SJSA1 (cell line): ENCODE measurements around the gene VENTX. TPM values are rescaled to one million over a fixed set of nuclear protein-coding genes. Genes with fewer than 3 reads are reported as not detected.

ENCODE experiments used
- DNase-seq, 2 experiments: peaks; one replicate each; pipeline ENCODE4 v3.0.0-alpha.2; 2015 to 2020; ENCODE audit warnings: low spot score in 2 of 2, low read depth in 1 of 2
- H3K27ac ChIP-seq: fragments of 250-450 bp; sonication (Bioruptor Pico); 2 replicates; pipeline ENCODE4 v1.5.1; 2020; ENCODE audit warnings: mild to moderate bottlenecking, moderate library complexity
- H3K27me3 ChIP-seq: fragments of 250-450 bp; sonication (Bioruptor Pico); replicated peaks from 2 replicates; pipeline ENCODE4 v1.5.1; 2020; ENCODE audit warnings: mild to moderate bottlenecking, moderate library complexity
- H3K36me3 ChIP-seq: fragments of 250-450 bp; sonication (Bioruptor Pico); 2 replicates; pipeline ENCODE4 v1.5.1; 2020; ENCODE audit warnings: mild to moderate bottlenecking
- H3K4me1 ChIP-seq: fragments of 250-450 bp; sonication (Bioruptor Pico); replicated peaks from 2 replicates; pipeline ENCODE4 v1.6.1; 2021; ENCODE audit warnings: mild to moderate bottlenecking
- H3K4me3 ChIP-seq: fragments of 250-450 bp; sonication (Bioruptor Pico); 2 replicates; pipeline ENCODE4 v1.5.1; 2020; ENCODE audit warnings: mild to moderate bottlenecking
- H3K9me3 ChIP-seq: fragments of 250-450 bp; sonication (Bioruptor Pico); replicated peaks from 2 replicates; pipeline ENCODE4 v1.5.1; 2020; ENCODE audit warnings: mild to moderate bottlenecking
- total RNA-seq: library from RNA; depleted of rRNA; stranded (reverse); fragments of >200 nt; shearing (Covaris generic); gene quantifications from 2 replicates; pipeline ENCODE4 v1.2.3, GENCODE V29; 2014

Gene VENTX
- total RNA-seq, 1 experiment from 2014 or later = not detected

- no peaks in the 10 kb centered on the region for H3K36me3 ChIP-seq
- peaks cover 26% of the 10 kb centered on the region for H3K27me3 ChIP-seq
- 0 out of 2 replicates have a peak, but pooled peaks cover 2% of the 10 kb centered on the region for H3K9me3 ChIP-seq
- no peaks in the 10 kb centered on the region for H3K4me1 ChIP-seq
- H3K4me3 ChIP-seq = no peak overlapping the region
- H3K27ac ChIP-seq = no peak overlapping the region
- DNase-seq = no peak
These were observed 4.0 kb downstream of the VENTX start for GRCh38 chr10:133241501-133242205.

GRCh38 chr10:133242611-133243356 lies 5.1 kb downstream of the VENTX start:
- DNase-seq = no peak
- Histone ChIP-seq H3K27me3 (peaks cover 22% of the 10 kb centered on the region), H3K4me1 (no peaks in the 10 kb centered on the region), H3K27ac (no peak overlapping the region), H3K9me3 (no peaks in the 10 kb centered on the region), H3K4me3 (no peak overlapping the region), H3K36me3 (no peaks in the 10 kb centered on the region)

- no peak for DNase-seq
- H3K27ac ChIP-seq = no peak overlapping the region
- H3K4me3 ChIP-seq = no peak overlapping the region
- H3K27me3 ChIP-seq = peaks cover 24% of the 10 kb centered on the region
- H3K9me3 ChIP-seq = no peaks in the 10 kb centered on the region
- no peaks in the 10 kb centered on the region for H3K4me1 ChIP-seq
- no peaks in the 10 kb centered on the region for H3K36me3 ChIP-seq
These were observed 5.9 kb downstream of the VENTX start for GRCh38 chr10:133243593-133243992.

- DNase-seq = no peak
- H3K9me3 ChIP-seq = no peaks in the 10 kb centered on the region
- H3K4me1 ChIP-seq = no peaks in the 10 kb centered on the region
- H3K4me3 ChIP-seq = no peak overlapping the region
- H3K27ac ChIP-seq = no peak overlapping the region
- H3K36me3 ChIP-seq = no peaks in the 10 kb centered on the region
- peaks cover 26% of the 10 kb centered on the region for H3K27me3 ChIP-seq
These were observed 8.0 kb downstream of the VENTX start for GRCh38 chr10:133245439-133246235.

- no peak for DNase-seq
- Histone ChIP-seq H3K27ac (no peak overlapping the region), H3K4me1 (no peaks in the 10 kb centered on the region), H3K9me3 (no peaks in the 10 kb centered on the region), H3K4me3 (no peak overlapping the region), H3K27me3 (peaks cover 26% of the 10 kb centered on the region), H3K36me3 (no peaks in the 10 kb centered on the region)
These were observed 8.6 kb downstream of the VENTX start for GRCh38 chr10:133246236-133246626.

GRCh38 chr10:133247681-133248333 lies 10.2 kb downstream of the VENTX start:
- Histone ChIP-seq H3K36me3 (no peaks in the 10 kb centered on the region), H3K4me1 (no peaks in the 10 kb centered on the region), H3K4me3 (no peak overlapping the region), H3K27me3 (peaks cover 31% of the 10 kb centered on the region), H3K27ac (no peak overlapping the region), H3K9me3 (no peaks in the 10 kb centered on the region)
- no peak for DNase-seq

- no peak for DNase-seq
- no peaks in the 10 kb centered on the region for H3K4me1 ChIP-seq
- peaks cover 37% of the 10 kb centered on the region for H3K27me3 ChIP-seq
- no peak overlapping the region for H3K4me3 ChIP-seq
- H3K27ac ChIP-seq = no peak overlapping the region
- no peaks in the 10 kb centered on the region for H3K36me3 ChIP-seq
- H3K9me3 ChIP-seq = no peaks in the 10 kb centered on the region
These were observed 10.7 kb downstream of the VENTX start for GRCh38 chr10:133248334-133248715.

GRCh38 chr10:133249094-133249780 lies 11.6 kb downstream of the VENTX start:
- H3K4me3 ChIP-seq = no peak overlapping the region
- no peaks in the 10 kb centered on the region for H3K9me3 ChIP-seq
- H3K27ac ChIP-seq = no peak overlapping the region
- DNase-seq = no peak
- peaks cover 37% of the 10 kb centered on the region for H3K27me3 ChIP-seq
- H3K36me3 ChIP-seq = no peaks in the 10 kb centered on the region
- H3K4me1 ChIP-seq = no peaks in the 10 kb centered on the region

GRCh38 chr10:133249975-133250754 lies 12.5 kb downstream of the VENTX start:
- H3K9me3 ChIP-seq = no peaks in the 10 kb centered on the region
- no peak for DNase-seq
- H3K27ac ChIP-seq = no peak overlapping the region
- no peaks in the 10 kb centered on the region for H3K4me1 ChIP-seq
- H3K36me3 ChIP-seq = no peaks in the 10 kb centered on the region
- no peak overlapping the region for H3K4me3 ChIP-seq
- H3K27me3 ChIP-seq = peaks cover 37% of the 10 kb centered on the region

- Histone ChIP-seq H3K9me3 (no peaks in the 10 kb centered on the region), H3K27ac (no peak overlapping the region), H3K4me1 (no peaks in the 10 kb centered on the region), H3K27me3 (peaks cover 34% of the 10 kb centered on the region), H3K4me3 (no peak overlapping the region), H3K36me3 (no peaks in the 10 kb centered on the region)
- no peak for DNase-seq
These were observed 13.9 kb downstream of the VENTX start for GRCh38 chr10:133251388-133252222.

GRCh38 chr10:133252223-133252552 lies 14.5 kb downstream of the VENTX start:
- H3K4me1 ChIP-seq = no peaks in the 10 kb centered on the region
- peaks cover 32% of the 10 kb centered on the region for H3K27me3 ChIP-seq
- H3K9me3 ChIP-seq = no peaks in the 10 kb centered on the region
- DNase-seq = no peak
- H3K27ac ChIP-seq = no peak overlapping the region
- no peaks in the 10 kb centered on the region for H3K36me3 ChIP-seq
- no peak overlapping the region for H3K4me3 ChIP-seq

- Histone ChIP-seq H3K9me3 (no peaks in the 10 kb centered on the region), H3K27ac (no peak overlapping the region), H3K27me3 (peaks cover 20% of the 10 kb centered on the region), H3K4me3 (no peak overlapping the region), H3K4me1 (peaks cover under 1% of the 10 kb centered on the region), H3K36me3 (no peaks in the 10 kb centered on the region)
- DNase-seq = no peak
These were observed 15.8 kb downstream of the VENTX start for GRCh38 chr10:133253361-133253955.
